T-helper 2 cell (primary cell): ENCODE results near the gene SERTAD2.
A peak's percentile ranks its signal among the peaks of the same experiment; 100 is the strongest.

Source experiments
- DNase-seq, 5 experiments: peaks; one replicate each; pipeline versions ENCODE4 v3.0.0 to v3.0.0-alpha.2; 2012 to 2022

SERTAD2 gene

DNA sequence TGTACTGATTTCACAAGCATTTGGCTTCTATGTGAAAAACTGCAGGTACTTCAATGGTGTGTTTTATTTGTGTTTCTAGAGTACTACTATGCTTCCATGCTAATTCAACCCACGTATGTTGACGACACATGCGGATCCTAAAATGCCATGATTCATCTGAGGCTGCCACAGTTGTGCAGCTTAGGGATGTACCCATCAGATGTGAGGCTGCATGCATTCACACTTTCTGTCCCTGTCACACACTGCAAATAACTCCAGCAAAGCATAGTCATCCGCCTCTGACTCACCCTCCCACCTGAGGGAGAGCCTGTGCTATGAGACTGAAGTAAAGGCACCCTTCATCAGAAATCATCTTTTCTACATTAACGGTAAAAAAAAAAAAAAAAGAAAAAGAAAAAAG, 22.1 kb upstream of the SERTAD2 start:
- peak in 2 of 5 experiments; percentile 38 to 50 for DNase-seq

DNA sequence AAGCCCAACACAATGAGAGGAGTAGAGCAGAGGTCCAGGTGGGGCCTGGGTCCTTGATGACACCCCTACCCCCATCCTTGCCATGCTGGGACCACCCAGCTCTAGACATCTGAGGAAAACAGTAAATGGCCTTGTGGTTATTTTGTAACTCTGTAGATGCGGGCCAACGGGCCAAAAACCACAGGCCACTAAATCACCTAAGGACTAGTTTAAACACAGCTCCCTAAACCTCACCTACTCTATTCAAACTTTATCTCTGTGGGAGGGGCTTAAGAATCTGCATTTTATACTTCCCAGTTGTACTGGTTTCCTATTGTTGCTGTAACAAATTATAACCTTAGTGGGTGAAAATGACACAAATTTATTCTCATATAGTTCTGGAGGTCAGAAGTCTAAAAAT, 19.0 kb upstream of the SERTAD2 start:
- DNase-seq: no peak

GRCh38 chr2:64670047-64670446, 16.3 kb upstream of the SERTAD2 start:
- no peak for DNase-seq

DNA sequence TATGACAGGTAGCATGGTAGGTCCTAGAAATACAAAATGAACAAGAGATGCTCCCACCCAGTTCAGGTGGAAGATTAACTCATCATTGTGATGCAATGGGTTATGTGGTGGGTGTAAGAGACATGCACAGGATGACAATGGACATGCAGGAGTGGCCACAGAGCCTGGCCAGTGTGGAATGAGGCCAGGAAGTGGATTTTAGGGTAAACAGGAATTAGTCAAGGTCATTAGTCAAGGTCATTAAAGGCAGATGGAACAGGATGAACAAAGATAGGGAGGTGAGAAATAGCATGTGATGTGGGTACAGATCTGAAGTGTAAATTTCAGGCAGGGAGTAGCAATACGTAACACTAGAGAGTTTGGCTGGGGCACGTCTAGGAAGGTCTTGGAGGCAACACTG, 15.6 kb upstream of the SERTAD2 start:
- DNase-seq: no peak

- DNase-seq: no peak
Observed at GRCh38 chr2:64668542-64668941, 14.8 kb upstream of the SERTAD2 start.

- DNase-seq: no peak
Observed at GRCh38 chr2:64667535-64667934, 13.8 kb upstream of the SERTAD2 start.

DNA sequence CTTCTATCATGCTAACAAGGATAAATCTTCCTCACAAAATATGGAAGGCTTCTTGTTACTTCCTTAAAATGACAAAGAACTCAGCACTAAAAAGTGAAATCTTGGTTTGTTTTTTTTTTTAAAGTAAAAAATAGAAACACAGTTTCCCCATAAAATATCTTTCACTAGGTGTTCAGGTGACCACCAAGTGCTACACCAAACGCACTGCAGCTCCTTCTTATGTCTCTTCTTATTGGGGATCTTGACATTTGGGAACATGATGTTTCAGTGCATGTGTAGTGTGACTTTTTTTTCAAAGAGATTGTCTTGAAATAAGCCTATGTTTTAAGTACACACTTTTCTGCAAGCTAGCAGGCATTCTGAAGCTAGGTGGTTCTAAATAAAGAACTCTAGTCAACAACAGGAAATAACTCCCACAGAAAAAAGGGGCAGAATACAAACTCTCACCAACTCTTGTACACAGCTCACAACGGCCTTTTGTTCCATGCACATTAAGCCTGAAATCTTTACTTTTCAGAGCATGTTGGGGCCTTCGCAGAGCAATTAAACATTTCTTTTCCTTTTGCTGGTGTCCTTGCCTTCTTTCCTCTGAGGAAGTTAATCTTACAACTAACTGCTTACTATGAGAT, 13.2 kb upstream of the SERTAD2 start:
- peak in 1 of 5 experiments; percentile 65 for DNase-seq

DNA sequence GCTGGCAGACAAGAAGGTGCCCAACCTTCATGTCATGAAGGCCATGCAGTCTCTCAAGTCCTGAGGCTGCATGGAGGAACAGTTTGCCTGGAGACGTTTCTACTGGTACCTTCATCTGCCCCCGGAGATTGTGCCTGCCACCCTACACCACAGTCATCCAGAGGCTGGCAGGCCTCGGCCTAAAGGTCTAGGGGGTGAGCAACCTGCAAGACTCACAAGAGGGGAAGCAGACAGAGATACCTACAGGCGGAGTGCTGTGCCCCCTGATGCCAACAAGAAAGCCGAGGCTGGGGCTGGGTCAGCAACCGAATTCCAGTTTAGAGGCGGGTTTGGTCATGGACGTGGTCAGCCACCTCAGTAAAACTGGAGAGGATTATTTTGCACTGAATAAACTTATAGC, 12.0 kb upstream of the SERTAD2 start:
- no peak for DNase-seq

GRCh38 chr2:64663402-64663801, 9.7 kb upstream of the SERTAD2 start:
- DNase-seq: no peak

DNA sequence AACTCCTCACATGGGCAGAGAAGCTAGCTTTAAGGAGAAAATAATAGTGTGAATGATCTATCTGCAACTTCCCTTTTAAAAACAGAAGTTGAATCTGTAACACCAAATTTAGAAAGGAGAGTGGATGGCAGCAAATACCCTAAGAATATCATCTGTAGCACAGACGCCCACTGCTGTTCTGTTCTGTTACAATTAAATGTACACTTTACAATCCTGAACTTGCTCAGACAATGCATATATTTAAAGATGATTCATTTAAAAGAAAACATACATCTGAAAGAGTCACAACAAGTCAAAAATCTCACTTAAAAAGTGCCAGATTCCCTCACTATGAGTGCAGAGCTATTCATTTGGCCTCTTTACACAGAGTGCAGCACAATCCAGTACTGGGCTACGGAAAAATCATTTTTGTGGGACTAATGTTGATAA, 8.0 kb upstream of the SERTAD2 start:
- DNase-seq: no peak

DNA sequence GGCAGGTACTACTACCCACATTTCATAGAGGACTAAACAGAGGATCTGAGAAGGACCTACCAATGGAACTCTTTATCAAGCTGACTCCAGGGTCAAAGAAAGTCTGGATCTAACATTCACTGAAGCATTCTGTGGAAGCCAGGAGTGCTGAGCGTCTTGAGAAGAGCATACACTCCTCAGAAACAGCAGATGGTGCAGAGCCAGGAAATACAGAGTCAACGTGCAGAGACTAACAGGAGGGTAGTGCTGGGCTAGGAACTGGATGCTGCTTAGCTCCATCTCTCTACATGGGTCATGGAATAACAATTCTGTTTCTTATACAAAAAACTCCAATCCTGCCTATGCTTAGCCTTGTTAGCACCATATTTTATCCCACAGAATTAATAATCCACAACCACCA, 5.5 kb upstream of the SERTAD2 start:
- no peak for DNase-seq

- DNase-seq: no peak
Observed at GRCh38 chr2:64658269-64658668, 4.6 kb upstream of the SERTAD2 start.

GRCh38 chr2:64657411-64657810, 3.7 kb upstream of the SERTAD2 start:
- no peak for DNase-seq

GRCh38 chr2:64656379-64656778, 2.7 kb upstream of the SERTAD2 start:
- no peak for DNase-seq

GRCh38 chr2:64655873-64656272, 2.2 kb upstream of the SERTAD2 start:
- DNase-seq: peak in 1 of 5 experiments; percentile 65

DNA sequence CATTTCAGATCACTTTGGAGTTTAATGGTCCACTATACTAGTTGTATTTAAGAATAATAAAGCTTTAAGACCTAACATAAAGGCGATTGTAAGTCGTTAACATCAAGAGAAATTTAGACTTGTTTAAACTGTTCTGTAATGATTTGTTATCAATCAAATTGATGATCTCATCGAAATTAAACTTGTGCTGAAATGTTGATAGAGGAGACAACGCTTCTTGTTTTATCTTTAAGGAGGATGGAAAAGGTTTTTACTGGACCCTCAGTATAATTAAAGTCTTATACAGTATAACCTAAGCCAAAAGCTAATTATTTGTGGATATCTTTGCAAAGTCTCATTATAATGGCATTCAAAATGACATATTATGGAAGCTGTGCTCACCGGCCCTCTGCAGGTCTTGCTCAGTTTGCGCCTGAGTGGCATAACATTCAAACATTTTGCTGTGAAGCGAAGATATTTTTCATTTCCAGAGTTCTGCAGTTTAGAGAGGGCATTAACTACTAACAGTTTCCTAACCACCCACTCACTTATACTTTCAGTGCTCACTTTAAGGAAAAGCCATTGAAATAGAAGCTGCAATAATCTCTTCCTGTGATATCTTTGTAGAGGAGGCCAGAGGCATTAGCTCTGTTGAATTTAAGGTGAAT, 1.4 kb upstream of the SERTAD2 start:
- peak in 1 of 5 experiments; percentile 62 for DNase-seq

DNA sequence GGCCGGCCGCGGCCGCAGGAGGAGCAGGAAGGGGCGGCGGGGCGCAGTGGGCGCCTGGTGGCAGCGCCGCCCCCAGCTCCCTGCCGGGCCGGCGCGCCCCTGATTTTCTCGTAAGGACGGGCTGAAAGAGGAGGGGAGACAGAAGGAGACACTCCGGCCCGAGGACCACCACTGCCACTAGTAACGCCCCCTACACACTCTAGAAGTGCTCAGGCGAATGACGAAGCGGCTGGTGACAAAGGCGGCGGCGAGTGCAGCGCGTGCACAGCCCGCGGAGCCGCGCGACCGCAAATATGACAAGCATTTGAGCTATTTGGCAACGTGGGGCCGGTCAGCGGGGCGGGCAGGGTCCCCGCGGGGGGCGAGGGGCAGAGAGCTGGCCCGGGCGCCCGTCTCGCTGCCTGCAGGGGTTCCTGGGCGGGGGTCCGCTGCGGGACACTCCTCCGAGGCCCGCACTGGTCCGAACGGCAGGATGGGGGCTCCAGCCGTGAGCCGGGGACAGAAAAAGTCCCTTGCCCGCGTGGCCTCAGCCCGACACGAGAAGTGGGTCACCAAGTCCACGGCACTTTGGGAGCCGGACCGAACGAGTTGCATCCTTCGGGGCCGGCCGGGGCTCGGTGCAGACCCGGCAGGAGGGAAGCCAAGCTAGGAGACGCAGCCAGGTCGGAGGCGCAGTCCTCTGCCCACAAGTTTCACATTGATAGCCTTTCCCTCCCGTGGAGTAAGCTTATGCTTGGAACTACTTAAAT, 524 bp upstream of the SERTAD2 start:
- peak; percentile 27 to 76 (median 57) for DNase-seq

- DNase-seq: peak in 1 of 5 experiments; percentile 63
Observed at GRCh38 chr2:64652231-64653108, 1.2 kb downstream of the SERTAD2 start.

- no peak for DNase-seq
Observed at GRCh38 chr2:64651590-64651989, 2.1 kb downstream of the SERTAD2 start.

DNA sequence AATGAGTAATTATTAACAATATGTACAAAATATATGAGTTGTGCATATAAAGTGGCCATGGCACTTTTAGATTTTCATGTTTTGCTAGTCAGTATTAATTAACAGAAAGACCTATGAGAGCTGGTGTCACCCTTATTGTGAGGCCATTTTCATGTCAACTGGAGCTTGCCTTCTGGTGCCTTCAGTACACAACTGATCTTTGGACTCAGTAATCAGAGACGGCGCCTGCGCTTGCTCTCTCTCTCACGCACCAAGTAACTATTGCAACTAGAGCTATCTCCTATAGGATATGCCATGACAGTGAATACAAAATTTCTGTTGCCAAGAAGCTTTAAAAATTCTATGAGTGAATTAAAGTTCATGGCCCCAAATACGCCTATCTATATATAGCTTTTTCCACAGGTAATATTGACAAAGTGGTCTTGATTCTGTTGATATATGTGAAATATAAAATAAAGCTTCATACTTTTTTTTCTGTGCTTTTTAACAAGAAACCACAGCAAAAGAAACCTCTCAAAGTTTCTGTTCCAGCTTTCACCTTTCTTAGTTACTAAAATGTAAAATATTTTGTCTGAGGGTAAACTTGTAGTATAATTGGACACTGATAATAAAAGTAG, 2.9 kb downstream of the SERTAD2 start:
- no peak for DNase-seq

GRCh38 chr2:64650296-64650695, 3.4 kb downstream of the SERTAD2 start:
- no peak for DNase-seq

- no peak for DNase-seq
Observed at GRCh38 chr2:64649626-64650025, 4.1 kb downstream of the SERTAD2 start.
